Measurements from ENCODE around the gene CDH18.

GRCh38 chr5:19488786-19489185 is 499.2 kb downstream of the CDH18 start:
- TF ChIP-seq CTCF (IDR thresholded peaks at IDR 0.05; ENCODE audit: poor library complexity, severe bottlenecking), result no peak
- no peak for TF ChIP-seq POLR2AphosphoS5 (IDR thresholded peaks at IDR 0.05)
- TF ChIP-seq RAD21 (conservative IDR thresholded peaks at IDR 0.05), result no peak
- TF ChIP-seq SMC3 (conservative IDR thresholded peaks at IDR 0.05; ENCODE audit: poor library complexity), result no peak
- TF ChIP-seq TAF1 (IDR thresholded peaks at IDR 0.05; ENCODE audit: low read depth), result no peak

Data from neural cell (in vitro differentiated cells).